Stimulated activated CD4-positive, alpha-beta T cell treated with anti-CD3 and anti-CD28 coated beads, Interleukin-1b, Interleukin-23, amount 100 ng/mL, for 48 hours (primary cell): Measurements from ENCODE around the gene PPP1R26.

ENCODE experiments used
- DNase-seq: peaks from one replicate; pipeline ENCODE4 v3.0.0-alpha.2; 2020

The PPP1R26 gene

DNA sequence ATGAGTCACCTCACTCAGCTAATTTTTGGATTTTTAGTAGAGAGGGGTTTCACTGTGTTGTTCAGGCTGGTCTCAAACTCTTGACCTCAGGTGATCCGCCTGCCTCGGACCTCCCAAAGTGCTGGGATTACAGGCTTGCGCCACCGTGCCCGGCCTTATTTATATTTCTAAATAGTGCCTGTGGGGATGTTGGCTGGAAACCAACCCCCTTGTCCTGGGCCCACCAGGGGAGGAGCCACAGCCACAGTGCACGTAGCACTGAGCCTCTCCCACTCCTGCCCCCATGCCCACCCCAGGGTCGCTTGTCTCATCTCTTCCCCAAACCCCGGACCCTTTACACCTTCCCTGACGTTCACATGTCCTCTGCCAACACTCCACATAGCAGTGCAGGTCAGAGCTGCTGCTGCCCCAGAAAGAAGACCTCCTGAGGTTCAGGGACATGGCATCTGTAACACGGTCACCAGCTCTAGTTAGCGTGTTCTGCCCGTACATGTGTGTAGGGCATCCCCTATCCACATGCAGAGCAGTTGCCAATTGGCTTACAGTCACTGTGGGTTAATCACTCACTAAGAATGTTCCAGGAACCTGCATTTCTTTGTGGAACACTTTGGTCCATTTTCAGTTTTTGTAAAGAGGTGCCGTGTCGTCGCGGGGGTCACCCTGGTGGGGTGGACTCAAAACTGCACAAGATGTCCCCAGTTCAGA, 10.7 kb downstream of the PPP1R26 start:
- DNase-seq: no peak

DNA sequence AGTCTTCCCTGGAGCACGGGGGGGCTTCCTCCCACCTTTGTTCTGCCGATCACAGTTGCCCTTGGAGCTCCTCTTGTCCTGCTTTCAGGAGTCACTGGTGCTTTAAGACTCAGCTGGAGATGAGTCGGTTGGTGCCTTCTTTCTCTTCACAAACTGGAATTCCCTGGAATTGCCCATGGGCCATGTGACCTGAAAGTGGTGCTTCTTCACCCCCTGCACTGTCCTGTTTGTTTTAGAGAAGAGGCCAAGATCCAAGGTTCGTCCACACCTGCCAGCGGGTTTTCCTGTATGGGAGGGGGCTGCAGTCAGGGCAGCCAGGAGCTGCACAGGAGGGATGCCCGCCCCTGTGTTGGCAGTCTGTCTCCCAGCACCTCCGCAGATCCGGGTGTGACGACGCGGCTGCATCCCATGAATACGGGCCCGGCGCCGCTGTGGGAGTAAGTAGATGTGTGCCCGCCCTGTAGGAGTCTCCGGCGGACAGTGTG, 11.4 kb downstream of the PPP1R26 start:
- DNase-seq: no peak

DNA sequence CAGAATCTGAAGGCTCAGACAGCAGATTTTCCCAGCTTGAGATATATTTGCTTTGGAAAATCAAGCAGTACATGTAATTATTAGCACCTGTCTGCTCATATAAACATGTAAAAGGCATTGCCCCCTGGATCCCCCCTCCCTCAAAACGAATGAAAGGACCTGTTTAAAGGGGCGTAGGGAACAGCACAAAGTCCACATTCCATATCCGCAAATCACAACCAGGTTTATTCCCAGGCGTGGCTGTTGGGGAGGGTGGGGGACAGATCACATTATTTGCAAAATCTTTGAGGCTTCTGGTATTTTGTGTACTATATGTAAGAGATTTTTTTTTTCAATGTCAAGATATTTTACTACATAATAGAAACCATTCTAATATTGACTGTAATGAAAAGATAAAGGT, 12.2 kb downstream of the PPP1R26 start:
- no peak for DNase-seq

DNA sequence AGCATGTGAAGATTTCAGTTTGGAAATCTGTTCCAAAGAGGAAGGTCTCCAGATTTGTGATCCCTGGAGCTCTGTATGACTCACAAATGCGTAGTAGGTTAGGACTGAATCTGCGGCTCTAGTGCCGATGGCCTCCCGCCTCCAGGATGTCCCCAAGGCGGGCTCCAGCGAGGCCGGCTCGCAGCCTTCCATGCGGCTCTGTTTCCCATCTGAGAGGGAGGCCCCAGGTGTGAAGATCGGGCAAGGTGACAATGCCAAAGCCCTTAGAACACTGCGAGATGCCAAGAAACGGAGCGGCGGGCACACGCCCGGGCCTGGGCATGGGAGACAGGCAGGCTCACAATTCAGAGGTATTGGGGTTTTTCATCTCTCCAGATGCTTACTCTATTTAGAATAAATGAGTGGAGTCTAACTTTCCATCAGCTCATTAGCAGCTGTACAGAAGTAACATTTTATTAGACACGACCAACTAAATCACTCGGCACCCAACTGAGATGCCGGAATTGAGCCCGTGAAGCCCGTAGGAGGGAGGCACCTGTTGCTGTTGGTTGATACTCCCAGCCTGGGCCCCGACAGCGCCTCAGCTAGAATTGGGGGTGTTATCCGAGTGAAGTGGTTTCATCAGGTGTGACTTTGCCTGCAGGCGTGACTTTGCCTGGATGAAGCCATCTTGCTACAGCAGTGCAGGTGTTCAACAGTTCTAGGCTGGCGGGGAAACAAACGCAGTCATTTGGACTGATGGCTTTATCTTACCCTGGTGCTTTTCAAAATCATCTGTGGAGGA, 13.5 kb downstream of the PPP1R26 start:
- DNase-seq: no peak

DNA sequence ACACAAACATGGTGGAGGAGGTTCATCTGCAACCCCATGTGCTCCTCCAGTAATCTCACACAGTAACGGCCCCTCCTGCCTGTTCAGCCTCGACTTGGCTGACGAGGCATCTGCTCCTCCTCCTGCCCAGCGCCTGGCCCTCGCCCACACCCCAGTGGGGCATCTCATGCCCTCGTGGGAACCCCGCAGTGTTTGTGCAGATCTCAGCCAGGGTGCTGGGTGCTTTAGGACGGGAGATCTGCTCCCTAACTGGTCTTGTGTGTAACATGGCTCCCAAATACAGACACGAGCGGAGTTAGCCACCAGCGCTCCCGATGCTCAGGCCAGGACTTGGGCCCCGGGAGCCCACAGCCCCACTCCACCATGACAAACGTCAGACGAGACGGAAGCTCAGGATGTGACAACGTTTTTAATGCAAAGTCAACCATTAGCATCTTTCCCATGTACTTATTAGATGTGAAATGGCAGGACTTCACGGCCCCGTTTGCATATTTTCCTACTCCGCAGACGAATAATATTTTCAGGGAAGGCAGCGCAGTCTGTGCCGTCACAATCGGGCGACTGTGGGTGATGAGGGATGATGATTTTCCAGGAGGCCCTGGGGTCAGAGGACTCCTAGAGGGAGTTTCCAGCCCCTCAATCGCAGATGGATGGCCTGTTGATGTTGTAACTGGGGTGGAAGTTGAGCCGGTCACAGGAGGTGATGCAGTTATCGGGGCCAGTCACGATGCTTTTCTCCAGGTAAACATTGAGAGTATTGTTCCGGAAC, 15.4 kb downstream of the PPP1R26 start:
- DNase-seq: no peak

DNA sequence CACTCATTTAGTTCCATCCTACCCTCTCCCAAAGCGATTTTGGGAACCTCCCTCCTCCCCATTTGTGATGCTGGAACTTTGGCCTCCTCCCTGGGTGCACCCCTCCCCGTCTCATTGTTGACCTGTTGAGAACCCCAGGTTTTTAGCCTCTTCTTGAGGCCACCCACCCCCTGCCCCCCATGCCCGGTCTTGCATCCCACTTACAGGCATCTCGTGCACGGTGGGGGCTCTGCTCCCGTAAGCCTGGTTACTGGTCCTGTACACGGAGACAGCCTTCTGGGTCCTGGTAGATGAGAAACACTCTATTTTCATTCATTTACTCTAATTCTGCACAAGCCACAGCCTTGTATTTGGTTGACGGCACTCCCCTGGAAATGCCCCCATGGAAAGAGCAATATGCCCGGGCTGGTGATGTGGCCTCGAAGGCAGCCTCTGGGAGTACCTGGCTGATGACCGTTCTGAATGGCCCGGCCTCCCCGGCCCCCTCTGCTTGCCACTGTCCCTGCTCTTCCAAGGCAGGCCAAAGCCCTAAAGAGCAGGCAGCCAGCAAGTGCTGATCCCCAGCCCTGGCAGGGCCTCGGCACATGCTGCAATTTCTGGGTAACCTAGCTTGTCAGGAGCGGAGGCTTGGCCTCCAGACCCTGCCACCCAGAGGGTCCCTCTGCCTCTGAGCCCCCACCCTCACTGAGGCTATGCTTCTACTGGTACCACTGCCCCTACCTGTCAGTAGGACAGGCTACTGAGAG, 19.0 kb downstream of the PPP1R26 start:
- DNase-seq: no peak

DNA sequence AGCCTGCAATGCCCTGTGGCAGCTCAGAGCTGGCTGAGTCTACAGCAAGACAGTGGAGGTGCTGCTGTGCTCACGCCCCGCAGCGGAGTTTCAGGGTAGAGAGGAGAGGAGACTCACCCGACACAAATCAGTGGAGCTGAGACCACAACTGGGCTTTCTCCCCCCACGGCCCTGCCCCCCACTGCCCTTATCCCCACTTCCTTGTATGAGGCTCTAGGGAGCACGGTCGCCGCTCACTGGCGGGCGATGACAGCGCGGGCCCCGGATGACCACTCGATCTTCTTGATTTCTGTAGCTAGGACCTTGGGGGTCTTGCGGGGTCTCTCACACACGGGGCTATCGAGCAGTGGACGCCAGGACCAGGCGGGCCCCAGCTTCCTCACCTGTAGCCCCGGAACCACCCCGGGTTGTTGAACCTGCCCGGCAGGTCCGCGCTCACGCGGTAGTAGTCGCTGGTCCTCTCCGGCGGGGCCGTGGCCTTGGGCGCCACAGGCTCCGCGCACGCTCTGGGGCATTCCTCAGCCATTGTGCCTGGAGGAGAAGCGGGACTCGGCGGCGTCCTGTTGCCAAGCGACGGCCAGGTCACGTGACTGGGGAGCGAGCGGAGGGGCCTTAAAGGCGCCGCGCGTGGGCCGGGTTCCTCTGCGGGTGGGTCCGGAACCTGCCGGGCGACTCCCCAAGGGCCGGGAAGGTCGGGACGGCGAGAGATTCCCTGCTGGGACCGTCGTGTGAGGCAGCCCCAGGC, 19.9 kb downstream of the PPP1R26 start:
- DNase-seq: peak; percentile 82

DNA sequence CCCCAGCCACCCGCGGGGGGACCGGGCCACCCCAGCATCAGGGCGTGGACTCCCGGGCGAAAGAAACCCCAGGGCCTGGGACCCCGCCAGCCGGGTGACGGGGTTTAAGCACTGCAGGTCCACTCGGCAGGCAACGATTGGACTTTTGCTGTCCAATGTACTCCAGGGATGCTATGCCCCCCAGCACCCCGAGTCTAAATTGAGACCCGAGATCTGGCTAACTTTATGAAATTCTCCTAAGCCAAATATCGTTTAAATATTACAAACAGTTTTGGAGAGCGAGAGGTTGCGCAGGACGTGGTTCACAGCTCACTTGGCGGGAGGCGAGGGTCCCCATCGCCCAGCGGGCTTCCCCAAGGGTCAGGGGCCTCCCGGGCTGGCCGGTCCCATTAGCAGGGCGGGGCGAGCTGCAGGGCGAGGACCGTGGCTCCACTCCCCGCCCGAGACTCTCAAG, 20.5 kb downstream of the PPP1R26 start:
- no peak for DNase-seq

DNA sequence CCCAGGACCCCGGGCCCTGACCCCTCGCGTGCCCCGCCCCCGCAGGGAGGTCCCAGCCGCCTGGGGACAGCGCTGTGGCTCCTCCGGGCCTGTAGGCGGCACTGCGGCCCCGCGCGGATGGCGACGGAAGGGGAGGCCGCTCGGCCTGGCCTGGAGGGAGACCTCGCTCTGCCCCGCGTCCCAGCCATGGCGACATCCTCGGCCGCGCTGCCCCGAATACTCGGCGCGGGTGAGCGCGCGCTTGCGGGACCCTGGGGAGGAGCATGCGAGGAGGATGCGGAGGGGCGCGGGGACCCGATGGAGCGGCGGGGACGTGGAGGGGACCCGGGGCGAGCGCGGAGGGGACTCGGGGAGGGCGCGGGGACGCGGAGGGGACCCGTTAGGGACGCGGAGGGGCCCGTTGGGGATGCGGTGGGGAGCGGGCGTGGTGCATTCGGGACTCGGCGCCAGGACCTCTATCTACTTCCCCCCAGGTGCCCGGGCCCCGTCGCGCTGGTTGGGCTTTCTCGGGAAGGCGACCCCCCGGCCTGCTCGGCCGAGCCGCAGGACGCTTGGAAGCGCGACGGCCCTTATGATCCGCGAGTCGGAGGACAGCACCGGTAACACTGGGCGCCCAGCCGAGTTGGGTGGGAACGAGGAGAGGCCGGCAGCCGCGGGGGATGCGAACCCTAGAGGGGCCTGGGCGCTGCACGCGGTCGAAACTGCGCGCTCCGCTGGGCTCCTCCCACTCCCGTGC, 21.1 kb downstream of the PPP1R26 start, which contains the start of gene MRPS2:
MRPS2 (plus strand) TSS at position 158 of the 736 bp plus-strand sequence; CDS start at position 187, 29 bp downstream.
- DNase-seq: peak; percentile 85

DNA sequence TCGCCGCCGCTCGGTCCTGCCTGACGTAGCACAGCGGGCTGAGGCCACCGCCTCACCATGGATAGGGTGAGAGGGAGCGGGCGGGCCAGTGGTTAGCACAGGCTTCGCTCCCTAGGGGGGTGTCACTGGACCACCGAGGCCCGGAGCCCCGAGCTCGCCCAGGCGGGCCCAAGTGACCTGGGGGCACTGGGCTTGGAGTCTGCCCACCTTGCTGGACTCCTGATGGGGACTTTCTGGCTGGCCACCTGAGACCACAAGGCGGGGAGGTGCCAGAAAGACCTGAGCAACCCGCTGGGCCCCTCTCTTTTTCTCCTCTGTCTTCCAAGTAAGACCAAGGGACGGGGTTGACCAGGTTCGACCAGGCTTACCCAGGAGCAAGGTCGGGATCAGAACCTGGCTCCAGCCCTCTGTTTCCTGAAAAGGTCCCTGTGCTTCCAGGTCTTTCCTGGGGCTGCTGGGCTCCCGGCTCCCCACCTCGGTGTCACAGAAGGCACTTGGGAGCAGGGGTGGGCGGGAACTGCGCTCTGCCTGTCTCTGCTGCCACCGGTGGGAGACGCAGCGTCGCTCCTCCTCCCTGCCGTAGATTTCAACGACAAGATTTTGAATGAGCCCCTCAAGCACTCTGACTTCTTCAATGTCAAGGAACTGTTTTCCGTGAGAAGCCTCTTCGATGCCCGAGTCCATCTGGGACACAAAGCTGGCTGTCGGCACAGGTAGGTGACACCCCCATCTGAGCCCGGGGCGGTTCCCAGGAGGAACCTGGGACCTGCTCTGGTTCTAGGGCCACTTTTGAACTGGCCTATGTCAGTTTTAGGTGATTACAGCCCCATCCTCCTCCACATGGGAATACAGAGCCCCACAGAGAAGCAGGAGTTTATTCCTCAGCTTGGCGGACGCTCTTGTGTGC, 21.9 kb downstream of the PPP1R26 start:
- peak; percentile 70 for DNase-seq

DNA sequence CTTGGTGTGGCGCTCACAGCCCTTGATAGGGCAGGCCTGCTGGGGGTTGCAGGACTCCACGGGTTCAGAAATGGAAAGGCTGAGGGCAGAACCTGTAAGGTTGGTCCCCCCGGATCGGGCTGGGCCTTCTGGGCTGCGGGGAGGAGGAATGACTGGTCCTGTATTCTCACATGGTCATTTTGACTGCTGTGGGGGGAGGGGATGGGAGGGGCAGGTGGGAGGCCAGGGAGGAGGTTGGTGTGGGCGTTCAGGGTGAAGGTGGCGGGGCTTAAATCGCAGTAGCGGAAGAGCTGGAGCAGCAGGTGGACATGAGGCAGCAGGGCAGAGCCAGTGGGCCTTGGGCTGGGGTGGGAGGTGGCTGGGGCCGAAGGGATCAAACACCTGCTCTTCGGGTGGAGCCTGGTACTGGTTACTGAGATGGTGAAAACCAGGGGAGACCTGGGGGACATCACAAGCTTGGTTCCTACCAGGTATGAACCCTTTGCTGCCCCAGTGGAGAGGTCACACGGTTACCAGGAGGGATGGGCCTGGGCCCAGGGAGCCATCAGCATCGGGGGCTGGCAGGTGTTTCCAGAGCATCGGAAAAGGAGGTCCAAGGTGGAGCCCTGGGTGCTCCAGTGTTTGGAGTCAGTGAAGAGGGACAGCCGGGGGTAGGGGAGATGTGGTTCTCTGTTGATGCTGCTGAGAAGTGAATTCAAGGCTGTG, 22.7 kb downstream of the PPP1R26 start:
- DNase-seq: no peak

DNA sequence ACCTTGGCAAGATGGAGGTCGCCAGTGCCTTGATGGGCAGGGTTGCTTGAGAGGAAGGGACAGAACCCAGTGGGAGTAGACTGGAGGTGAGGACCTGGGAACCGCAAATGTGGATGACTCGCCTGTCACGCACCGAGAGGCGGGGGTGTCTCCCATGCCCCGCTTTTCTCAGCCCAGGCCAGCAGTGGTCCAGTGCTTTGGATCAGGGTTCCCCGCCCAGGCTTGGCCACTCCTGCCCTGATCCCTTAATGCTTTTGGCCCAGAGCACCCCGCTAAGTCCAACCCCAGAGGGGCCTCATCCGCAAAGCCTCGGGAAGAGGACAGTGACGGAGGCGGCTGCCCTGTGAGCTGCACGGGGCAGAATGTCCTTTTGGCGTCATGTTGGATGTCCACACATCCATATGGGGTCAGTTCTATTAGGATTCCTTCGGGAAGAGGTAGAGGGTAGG, 23.3 kb downstream of the PPP1R26 start:
- DNase-seq: no peak

DNA sequence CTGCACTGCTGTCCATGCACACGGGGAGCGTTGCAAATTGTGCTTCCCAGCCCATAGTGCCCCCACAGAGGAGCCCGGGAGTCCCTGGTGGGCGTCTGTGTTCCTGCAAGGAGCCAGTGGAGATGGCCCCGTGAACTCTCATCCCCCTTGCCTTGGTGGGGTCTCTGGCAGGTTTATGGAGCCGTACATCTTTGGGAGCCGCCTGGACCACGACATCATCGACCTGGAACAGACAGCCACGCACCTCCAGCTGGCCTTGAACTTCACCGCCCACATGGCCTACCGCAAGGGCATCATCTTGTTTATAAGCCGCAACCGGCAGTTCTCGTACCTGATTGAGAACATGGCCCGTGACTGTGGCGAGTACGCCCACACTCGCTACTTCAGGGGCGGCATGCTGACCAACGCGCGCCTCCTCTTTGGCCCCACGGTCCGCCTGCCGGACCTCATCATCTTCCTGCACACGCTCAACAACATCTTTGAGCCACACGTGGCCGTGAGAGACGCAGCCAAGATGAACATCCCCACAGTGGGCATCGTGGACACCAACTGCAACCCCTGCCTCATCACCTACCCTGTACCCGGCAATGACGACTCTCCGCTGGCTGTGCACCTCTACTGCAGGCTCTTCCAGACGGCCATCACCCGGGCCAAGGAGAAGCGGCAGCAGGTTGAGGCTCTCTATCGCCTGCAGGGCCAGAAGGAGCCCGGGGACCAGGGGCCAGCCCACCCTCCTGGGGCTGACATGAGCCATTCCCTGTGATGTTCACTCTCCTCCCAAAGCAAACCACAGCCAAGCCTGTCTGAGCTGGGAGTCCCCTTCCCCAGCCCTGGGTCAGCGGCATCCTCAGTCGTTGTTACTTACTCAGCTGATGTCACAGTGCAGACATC, 24.0 kb downstream of the PPP1R26 start:
- no peak for DNase-seq

DNA sequence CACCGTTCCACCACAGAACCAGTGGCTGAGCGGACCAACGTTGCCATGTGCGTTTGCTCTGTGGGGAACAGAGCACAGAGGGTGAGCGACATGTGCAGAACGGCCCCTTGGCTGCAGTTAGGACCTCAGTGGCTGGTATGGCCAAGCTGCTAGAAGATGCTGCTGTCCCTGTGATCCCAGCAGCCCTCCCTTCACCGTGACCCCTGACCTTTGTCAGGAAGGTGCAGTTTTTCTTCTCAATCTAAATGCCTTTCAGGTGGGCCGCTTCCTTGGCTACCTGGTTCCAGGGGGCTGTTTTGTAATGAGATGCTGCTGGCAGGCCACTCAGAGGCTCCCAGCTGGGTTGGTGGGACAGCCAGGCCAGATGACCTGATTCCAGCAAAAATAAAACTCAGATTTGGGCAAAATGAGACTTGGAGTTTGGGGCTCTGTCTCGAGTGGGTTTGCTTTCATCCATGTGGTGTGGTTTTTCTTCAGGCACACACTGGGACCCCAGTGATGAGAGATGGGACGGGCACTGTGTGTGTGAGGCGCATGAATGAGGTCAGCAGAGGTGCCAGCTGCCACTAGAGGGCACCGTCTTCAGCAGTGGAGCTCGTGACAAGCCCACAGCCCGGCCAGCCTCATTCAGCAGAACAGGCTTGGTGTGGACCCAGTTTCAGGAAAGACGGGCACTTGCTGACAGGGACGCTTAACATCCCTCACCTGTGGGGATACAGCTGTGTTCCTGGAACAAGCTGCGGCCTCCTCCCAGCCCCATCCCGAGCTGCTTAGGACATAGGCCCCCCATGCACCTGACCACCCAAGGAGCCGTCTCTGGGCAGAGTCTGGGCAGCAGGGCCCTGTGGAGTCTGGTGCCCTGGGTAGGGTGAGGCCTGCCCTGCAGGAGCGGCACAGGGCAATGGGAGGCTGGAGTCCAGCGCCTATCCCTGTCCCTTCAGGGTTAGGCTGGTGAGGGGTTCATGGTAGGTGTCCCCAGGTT, 25.0 kb downstream of the PPP1R26 start:
- peak; percentile 58 for DNase-seq

DNA sequence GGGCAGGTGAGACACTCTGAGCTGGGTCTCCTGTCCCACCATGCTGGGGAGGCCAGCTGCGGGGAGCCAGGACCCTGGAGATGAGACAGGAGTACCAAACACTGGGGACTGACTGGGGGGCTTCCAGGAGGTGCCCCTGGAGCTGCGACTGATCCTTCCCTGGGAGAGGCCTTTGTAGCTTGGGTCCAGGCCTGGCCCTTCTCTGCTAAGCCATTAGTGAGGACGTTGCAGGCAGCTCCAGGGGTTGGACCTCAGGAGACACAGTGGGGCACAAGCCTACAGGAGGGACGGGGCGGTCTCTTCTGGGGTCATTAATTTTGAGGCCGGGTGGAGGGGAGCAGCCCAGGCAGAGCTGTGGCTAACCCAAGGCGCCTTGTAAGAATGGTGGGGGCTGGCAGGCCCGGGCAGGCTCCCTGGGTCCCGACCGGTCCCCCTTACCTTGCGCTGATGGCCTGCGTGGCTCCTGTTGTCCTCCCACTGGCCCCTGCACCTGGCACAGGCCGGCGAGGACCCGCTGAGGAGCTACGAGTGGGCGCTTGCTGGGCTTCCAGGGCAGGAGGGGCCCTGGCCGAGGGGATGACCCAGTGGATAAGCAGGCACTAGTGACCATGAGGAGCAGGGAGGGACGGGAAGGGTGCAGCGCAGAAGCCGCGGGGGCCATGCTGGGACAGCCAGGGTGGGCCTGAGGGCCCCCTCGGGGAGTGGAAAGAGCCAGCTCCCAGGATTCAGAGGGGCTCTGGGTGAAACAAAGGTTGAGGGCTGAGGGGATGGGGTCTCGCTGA, 26.0 kb downstream of the PPP1R26 start:
- DNase-seq: no peak
